ENCODE measurements around the gene MCHR1. TPM values are rescaled to one million over a fixed set of nuclear protein-coding genes. Genes with fewer than 3 reads are reported as not detected.
"Not testable (repeated sequence)": the region's sequence is repeated elsewhere in the genome, so short reads cannot be mapped to it uniquely, and the experiment has no call there.

Gene MCHR1
- total and polyA plus RNA-seq, 2 donors (not counting 1 experiment from before 2014, with no cell fraction given) = 0.20 to 0.99 TPM

- Histone ChIP-seq H2AFZ (ENCODE audit: low read length) (no peak overlapping the region), H3K4me3 (replicated peaks in 1 of 4; ENCODE audit: control extremely low read depth in 1 of 4, insufficient read depth in 1 of 4, low read depth in 3 of 4, low read length in 4 of 4) (no peak overlapping the region), H3K4me1 (ENCODE audit: control insufficient read depth, extremely low read depth, insufficient read depth, low read length) (peaks cover 2% of the 10 kb centered on the region), H3K4me2 (ENCODE audit: extremely low read depth, insufficient read depth, low read length) (no peak overlapping the region), H3K27me3 (ENCODE audit: control insufficient read depth, insufficient read depth, low read length) (no peaks in the 10 kb centered on the region), H3K36me3 (ENCODE audit: control insufficient read depth, insufficient read depth, low read length) (no peaks in the 10 kb centered on the region), H4K20me1 (ENCODE audit: control insufficient read depth, extremely low read depth, insufficient read depth, low read length) (no peaks in the 10 kb centered on the region), H3K27ac (ENCODE audit: insufficient read depth, low read length) (no peak overlapping the region), H3K9me3 (ENCODE audit: control insufficient read depth, insufficient read depth, low read depth, low read length) (no peaks in the 10 kb centered on the region), H3K79me2 (ENCODE audit: control insufficient read depth, insufficient read depth, low read length) (no peaks in the 10 kb centered on the region), H3K9ac (ENCODE audit: insufficient read depth, low read length) (no peak overlapping the region)
- TF ChIP-seq CTCF (conservative IDR thresholded peaks at IDR 0.05 in 1 of 2, IDR thresholded peaks at IDR 0.05 in 1 of 2; ENCODE audit: low read depth in 1 of 2, low read length in 2 of 2) (no peak), EZH2 (IDR thresholded peaks at IDR 0.05; ENCODE audit: low read length, missing control alignments) (no peak)
- DNase-seq (ENCODE audit: low read depth in 2 of 2) = no peak
Observed at GRCh38 chr22:40673017-40673416, 6.3 kb upstream of the MCHR1 start.

GRCh38 chr22:40674274-40674673 lies 5.0 kb upstream of the MCHR1 start:
- no peaks in the 10 kb centered on the region for H3K36me3 ChIP-seq (ENCODE audit: control insufficient read depth, insufficient read depth, low read length)
- TF ChIP-seq EZH2 (IDR thresholded peaks at IDR 0.05; ENCODE audit: low read length, missing control alignments) = no peak
- TF ChIP-seq CTCF (conservative IDR thresholded peaks at IDR 0.05 in 1 of 2, IDR thresholded peaks at IDR 0.05 in 1 of 2; ENCODE audit: low read depth in 1 of 2, low read length in 2 of 2) = no peak
- H3K4me2 ChIP-seq (ENCODE audit: extremely low read depth, insufficient read depth, low read length) = no peak overlapping the region
- H3K27ac ChIP-seq (ENCODE audit: insufficient read depth, low read length) = no peak overlapping the region
- H3K4me1 ChIP-seq (ENCODE audit: control insufficient read depth, extremely low read depth, insufficient read depth, low read length) = peaks cover 7% of the 10 kb centered on the region
- H3K9me3 ChIP-seq (ENCODE audit: control insufficient read depth, insufficient read depth, low read depth, low read length) = no peaks in the 10 kb centered on the region
- H3K9ac ChIP-seq (ENCODE audit: insufficient read depth, low read length) = no peak overlapping the region
- no peak overlapping the region for H3K4me3 ChIP-seq (replicated peaks in 1 of 4; ENCODE audit: control extremely low read depth in 1 of 4, insufficient read depth in 1 of 4, low read depth in 3 of 4, low read length in 4 of 4)
- no peaks in the 10 kb centered on the region for H4K20me1 ChIP-seq (ENCODE audit: control insufficient read depth, extremely low read depth, insufficient read depth, low read length)
- DNase-seq (ENCODE audit: low read depth in 2 of 2) = peak in 1 of 2 donors; percentile 60
- no peak overlapping the region for H2AFZ ChIP-seq (ENCODE audit: low read length)
- H3K27me3 ChIP-seq (ENCODE audit: control insufficient read depth, insufficient read depth, low read length) = no peaks in the 10 kb centered on the region
- no peaks in the 10 kb centered on the region for H3K79me2 ChIP-seq (ENCODE audit: control insufficient read depth, insufficient read depth, low read length)

- not testable (repeated sequence) for H4K20me1 ChIP-seq (ENCODE audit: control insufficient read depth, extremely low read depth, insufficient read depth, low read length); H3K9me3 ChIP-seq (ENCODE audit: control insufficient read depth, insufficient read depth, low read depth, low read length); DNase-seq (ENCODE audit: low read depth in 2 of 2); H3K27me3 ChIP-seq (ENCODE audit: control insufficient read depth, insufficient read depth, low read length); H3K4me3 ChIP-seq (replicated peaks in 1 of 4; ENCODE audit: control extremely low read depth in 1 of 4, insufficient read depth in 1 of 4, low read depth in 3 of 4, low read length in 4 of 4); H3K79me2 ChIP-seq (ENCODE audit: control insufficient read depth, insufficient read depth, low read length); H2AFZ ChIP-seq (ENCODE audit: low read length); H3K27ac ChIP-seq (ENCODE audit: insufficient read depth, low read length); H3K4me1 ChIP-seq (ENCODE audit: control insufficient read depth, extremely low read depth, insufficient read depth, low read length); H3K36me3 ChIP-seq (ENCODE audit: control insufficient read depth, insufficient read depth, low read length); H3K4me2 ChIP-seq (ENCODE audit: extremely low read depth, insufficient read depth, low read length); H3K9ac ChIP-seq (ENCODE audit: insufficient read depth, low read length)
Observed at GRCh38 chr22:40676166-40676565, 3.1 kb upstream of the MCHR1 start.

All from fibroblast of lung (primary cell).